Osteocyte (in vitro differentiated cells): ENCODE data around the gene GPX7. TPM values are rescaled to one million over a fixed set of nuclear protein-coding genes. Genes with fewer than 3 reads are reported as not detected.

Experiments
- DNase-seq: peaks from one replicate; pipeline ENCODE4 v3.0.0; 2021; ENCODE audit warnings: mixed read lengths; ENCODE audit not compliant: unreplicated experiment; ENCODE audit errors: extremely low spot score
- H3K27ac Mint-ChIP-seq: one replicate; pipeline ENCODE4 v1.8.0; 2021; ENCODE audit warnings: mild to moderate bottlenecking, mixed read lengths; ENCODE audit not compliant: unreplicated experiment
- H3K27me3 Mint-ChIP-seq: one replicate; pipeline ENCODE4 v1.8.0; 2021; ENCODE audit warnings: mixed read lengths; ENCODE audit not compliant: unreplicated experiment
- H3K36me3 Mint-ChIP-seq: one replicate; pipeline ENCODE4 v1.8.0; 2021; ENCODE audit warnings: mixed read lengths; ENCODE audit not compliant: unreplicated experiment
- H3K4me1 Mint-ChIP-seq: one replicate; pipeline ENCODE4 v1.8.0; 2021; ENCODE audit warnings: mixed read lengths; ENCODE audit not compliant: unreplicated experiment
- H3K4me3 Mint-ChIP-seq: one replicate; pipeline ENCODE4 v1.8.0; 2021; ENCODE audit warnings: mild to moderate bottlenecking, moderate library complexity, mixed read lengths; ENCODE audit not compliant: unreplicated experiment
- H3K9me3 Mint-ChIP-seq: one replicate; pipeline ENCODE4 v1.8.0; 2021; ENCODE audit warnings: mixed read lengths; ENCODE audit not compliant: unreplicated experiment
- total RNA-seq: library from RNA; stranded (reverse); gene quantifications from 2 replicates; pipeline ENCODE4 v1.2.1, GENCODE V29; 2021
- TF ChIP-seq, protein P1 (sequence below): fragments of 200-600 bp; sonication (generic); IDR thresholded peaks from 2 replicates; pipeline ENCODE4 v1.5.0; 2021; ENCODE audit warnings: antibody characterized with exemption, mild to moderate bottlenecking, moderate library complexity

Gene GPX7
- total RNA-seq, 1 donor from 2014 or later = 36.1 TPM

DNA sequence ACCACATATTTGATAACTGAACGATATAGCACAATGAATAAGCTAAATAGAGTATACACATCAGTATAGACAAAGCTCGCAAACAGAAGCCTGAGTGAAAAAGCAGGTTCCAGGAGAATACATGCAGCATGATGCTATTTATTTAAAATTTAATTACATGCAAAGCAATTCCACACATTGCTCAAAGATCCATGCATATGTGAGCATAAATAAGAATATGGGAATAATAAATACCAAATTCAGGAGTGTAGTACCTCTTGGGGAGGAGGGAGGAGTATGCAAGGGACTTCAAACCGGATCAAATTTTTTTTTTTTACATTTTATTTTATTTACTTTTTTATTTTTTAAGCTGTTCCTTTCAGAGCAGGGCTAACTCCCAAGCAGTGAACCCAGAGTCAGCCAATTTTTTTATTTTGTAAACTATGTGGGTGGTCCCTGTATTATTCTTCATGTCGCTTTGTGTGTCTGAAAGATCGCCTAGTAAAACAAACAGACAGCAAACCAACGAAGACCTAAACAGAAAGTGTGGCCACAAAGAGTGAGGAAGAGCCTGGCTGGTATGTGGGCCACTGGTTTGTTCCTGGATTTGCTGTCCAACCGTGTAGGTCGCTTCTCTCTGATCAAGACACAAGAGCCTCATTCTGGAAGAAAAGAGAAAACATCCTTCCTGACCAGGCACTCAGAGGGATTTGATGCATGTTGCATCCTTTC is 26.6 kb downstream of the GPX7 start:
- DNase-seq = no peak
- H3K9me3 Mint-ChIP-seq = no peaks in the 10 kb centered on the region
- no peak overlapping the region for H3K4me3 Mint-ChIP-seq
- peaks cover 22% of the 10 kb centered on the region for H3K27me3 Mint-ChIP-seq
- H3K4me1 Mint-ChIP-seq = peaks cover 8% of the 10 kb centered on the region
- TF ChIP-seq, protein P1, sequence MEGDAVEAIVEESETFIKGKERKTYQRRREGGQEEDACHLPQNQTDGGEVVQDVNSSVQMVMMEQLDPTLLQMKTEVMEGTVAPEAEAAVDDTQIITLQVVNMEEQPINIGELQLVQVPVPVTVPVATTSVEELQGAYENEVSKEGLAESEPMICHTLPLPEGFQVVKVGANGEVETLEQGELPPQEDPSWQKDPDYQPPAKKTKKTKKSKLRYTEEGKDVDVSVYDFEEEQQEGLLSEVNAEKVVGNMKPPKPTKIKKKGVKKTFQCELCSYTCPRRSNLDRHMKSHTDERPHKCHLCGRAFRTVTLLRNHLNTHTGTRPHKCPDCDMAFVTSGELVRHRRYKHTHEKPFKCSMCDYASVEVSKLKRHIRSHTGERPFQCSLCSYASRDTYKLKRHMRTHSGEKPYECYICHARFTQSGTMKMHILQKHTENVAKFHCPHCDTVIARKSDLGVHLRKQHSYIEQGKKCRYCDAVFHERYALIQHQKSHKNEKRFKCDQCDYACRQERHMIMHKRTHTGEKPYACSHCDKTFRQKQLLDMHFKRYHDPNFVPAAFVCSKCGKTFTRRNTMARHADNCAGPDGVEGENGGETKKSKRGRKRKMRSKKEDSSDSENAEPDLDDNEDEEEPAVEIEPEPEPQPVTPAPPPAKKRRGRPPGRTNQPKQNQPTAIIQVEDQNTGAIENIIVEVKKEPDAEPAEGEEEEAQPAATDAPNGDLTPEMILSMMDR = no peak
- no peak overlapping the region for H3K27ac Mint-ChIP-seq
- peaks cover 1% of the 10 kb centered on the region for H3K36me3 Mint-ChIP-seq

DNA sequence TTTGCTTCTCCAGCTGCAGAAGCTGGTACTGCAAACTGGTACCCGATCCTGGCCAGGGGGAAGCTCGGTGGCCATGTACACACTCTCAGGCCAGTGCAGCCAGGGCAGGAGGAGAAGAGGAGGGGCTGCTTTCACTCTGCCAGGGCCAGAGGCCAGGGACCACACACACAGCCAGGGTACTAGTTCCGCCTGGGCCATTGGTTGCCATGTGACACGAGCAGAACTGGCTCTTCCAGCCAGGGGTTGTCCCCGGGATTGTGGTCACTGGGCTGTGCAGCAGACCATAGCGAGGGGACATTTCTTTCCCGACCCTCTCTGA is 27.1 kb downstream of the GPX7 start:
- H3K27me3 Mint-ChIP-seq = peaks cover 28% of the 10 kb centered on the region
- TF ChIP-seq, protein P1 = no peak
- peaks cover 12% of the 10 kb centered on the region for H3K4me1 Mint-ChIP-seq
- H3K36me3 Mint-ChIP-seq = peaks cover 1% of the 10 kb centered on the region
- no peak overlapping the region for H3K4me3 Mint-ChIP-seq
- H3K9me3 Mint-ChIP-seq = no peaks in the 10 kb centered on the region
- no peak for DNase-seq
- H3K27ac Mint-ChIP-seq = no peak overlapping the region

DNA sequence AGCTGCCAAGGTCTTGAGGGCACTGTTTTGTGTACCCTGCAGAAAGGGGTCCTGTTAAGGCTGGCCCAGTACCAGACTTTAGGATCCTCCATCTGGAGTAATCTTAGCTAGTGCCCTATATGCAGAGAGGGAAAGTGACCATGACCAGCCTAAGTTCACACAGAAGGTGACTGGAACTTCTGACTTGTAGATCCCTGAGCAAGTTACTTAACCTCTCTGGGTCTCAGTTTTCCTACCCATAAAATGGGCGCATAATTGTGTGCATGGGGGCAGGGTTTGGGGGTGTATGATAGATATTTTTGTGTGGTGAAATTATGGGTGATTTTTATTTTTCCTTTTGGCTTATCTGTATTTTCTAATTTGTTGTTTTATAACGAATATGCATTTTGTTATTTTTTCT is 27.5 kb downstream of the GPX7 start:
- H3K4me3 Mint-ChIP-seq = no peak overlapping the region
- peaks cover 12% of the 10 kb centered on the region for H3K4me1 Mint-ChIP-seq
- TF ChIP-seq, protein P1 = no peak
- H3K36me3 Mint-ChIP-seq = peaks cover 1% of the 10 kb centered on the region
- no peaks in the 10 kb centered on the region for H3K9me3 Mint-ChIP-seq
- no peak for DNase-seq
- no peak overlapping the region for H3K27ac Mint-ChIP-seq
- peaks cover 31% of the 10 kb centered on the region for H3K27me3 Mint-ChIP-seq

GRCh38 chr1:52631759-52632331 is 29.7 kb downstream of the GPX7 start:
- Mint-ChIP-seq H3K4me3 (no peak overlapping the region), H3K27ac (no peak overlapping the region), H3K27me3 (peaks cover 31% of the 10 kb centered on the region), H3K4me1 (peaks cover 12% of the 10 kb centered on the region), H3K9me3 (no peaks in the 10 kb centered on the region), H3K36me3 (peaks cover 1% of the 10 kb centered on the region)
- DNase-seq = no peak
- TF ChIP-seq, protein P1 = no peak

DNA sequence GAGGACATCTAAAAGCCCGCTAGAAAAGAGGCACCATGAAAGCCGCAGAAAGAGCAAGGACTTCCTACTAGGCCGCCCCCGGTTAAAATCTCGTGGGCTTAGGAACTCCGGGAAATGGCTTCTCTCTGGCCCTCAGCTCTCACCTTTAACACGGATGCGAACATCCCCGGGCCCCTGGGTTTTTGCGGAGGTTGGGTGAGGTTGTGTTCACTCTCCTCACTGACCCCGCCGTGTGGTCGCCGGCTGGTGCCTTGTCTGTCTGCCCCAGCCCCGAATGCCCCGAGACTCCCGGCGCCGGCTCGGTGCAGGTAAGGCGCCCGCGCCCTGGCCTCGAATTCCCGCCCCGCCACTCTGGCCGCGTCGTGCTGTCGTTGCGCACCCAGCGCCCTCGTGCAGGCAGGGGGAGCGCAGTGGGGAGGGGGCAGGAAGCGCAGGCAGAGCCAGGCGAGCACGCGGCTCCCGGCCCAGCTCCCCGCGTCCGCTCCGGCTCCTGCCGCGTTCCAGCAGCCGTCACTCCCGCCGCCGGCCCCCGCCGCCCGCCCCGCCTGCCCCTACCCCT is 30.6 kb downstream of the GPX7 start, which contains the start of gene SHISAL2A:
SHISAL2A (plus strand) TSS at position 437 of the 559 bp plus-strand sequence. CDS start 326 bp downstream, outside the sequence.
- Mint-ChIP-seq H3K27me3 (peaks cover 29% of the 10 kb centered on the region), H3K27ac (no peak within 1 kb of the TSS), H3K4me3 (peak within 1 kb of the TSS; percentile 68), H3K4me1 (peaks cover 12% of the 10 kb centered on the region), H3K36me3 (peaks cover 1% of the 10 kb centered on the region), H3K9me3 (no peaks in the 10 kb centered on the region)
- no peak for DNase-seq
- TF ChIP-seq, protein P1 = no peak
